Endothelial cell (in vitro differentiated cells): ENCODE results near the gene SP5. TPM values are rescaled to one million over a fixed set of nuclear protein-coding genes. Genes with fewer than 3 reads are reported as not detected.
"Not testable (repeated sequence)": the region's sequence is repeated elsewhere in the genome, so short reads cannot be mapped to it uniquely, and the experiment has no call there.

Experiments used
- DNase-seq: peaks from one replicate; pipeline ENCODE4 v3.0.0; 2021; ENCODE audit warnings: low spot score
- H3K27ac Mint-ChIP-seq: one replicate; pipeline ENCODE4 v1.8.0; 2021; ENCODE audit warnings: mixed read lengths, inconsistent platforms; ENCODE audit not compliant: unreplicated experiment
- H3K27me3 Mint-ChIP-seq: one replicate; pipeline ENCODE4 v1.8.0; 2021; ENCODE audit warnings: mild to moderate bottlenecking, moderate library complexity, mixed read lengths, inconsistent platforms; ENCODE audit not compliant: unreplicated experiment
- H3K36me3 Mint-ChIP-seq: one replicate; pipeline ENCODE4 v1.8.0; 2021; ENCODE audit warnings: mild to moderate bottlenecking, low read depth, mixed read lengths, inconsistent platforms; ENCODE audit not compliant: unreplicated experiment
- H3K4me1 Mint-ChIP-seq: one replicate; pipeline ENCODE4 v1.8.0; 2021; ENCODE audit warnings: mild to moderate bottlenecking, mixed read lengths, inconsistent platforms; ENCODE audit not compliant: unreplicated experiment
- H3K4me3 Mint-ChIP-seq: one replicate; pipeline ENCODE4 v1.8.0; 2021; ENCODE audit warnings: mild to moderate bottlenecking, mixed read lengths, inconsistent platforms; ENCODE audit not compliant: unreplicated experiment
- H3K9me3 Mint-ChIP-seq: one replicate; pipeline ENCODE4 v1.8.0; 2021; ENCODE audit warnings: mixed read lengths, inconsistent platforms; ENCODE audit not compliant: unreplicated experiment
- long read RNA-seq: library from polyadenylated mRNA; unstranded; transcript quantifications from one replicate; pipeline ENCODE4 v2.0.0, GENCODE V29; 2020; ENCODE audit not compliant: unreplicated experiment
- total RNA-seq: library from RNA; stranded (reverse); fragmentation: NEBNext Ultra II Directional; extraction: Animal tissue kit (Norgen Biotek cat#: 25700); gene quantifications from one replicate; pipeline ENCODE4 v1.2.1, GENCODE V29; 2021; ENCODE audit not compliant: unreplicated experiment
- TF ChIP-seq, protein P1 (sequence below): fragments of 200-600 bp; sonication (generic); IDR thresholded peaks from one replicate; pipeline ENCODE4 v1.5.0; 2021; ENCODE audit warnings: antibody characterized with exemption; ENCODE audit not compliant: unreplicated experiment

The SP5 gene
- total RNA-seq = 9.3 TPM
- long read RNA-seq, partial matches to known transcripts = 0 of 2 reads
- long read RNA-seq, other reads (novel, unspliced or antisense) = 2 of 2 reads

- Mint-ChIP-seq H3K4me1 (peaks cover 25% of the 10 kb centered on the region), H3K27ac (no peak within 1 kb of the TSS), H3K9me3 (no peaks in the 10 kb centered on the region), H3K4me3 (peak within 1 kb of the TSS; percentile 91), H3K27me3 (peaks cover 30% of the 10 kb centered on the region), H3K36me3 (peaks cover 6% of the 10 kb centered on the region)
- TF ChIP-seq, protein P1, sequence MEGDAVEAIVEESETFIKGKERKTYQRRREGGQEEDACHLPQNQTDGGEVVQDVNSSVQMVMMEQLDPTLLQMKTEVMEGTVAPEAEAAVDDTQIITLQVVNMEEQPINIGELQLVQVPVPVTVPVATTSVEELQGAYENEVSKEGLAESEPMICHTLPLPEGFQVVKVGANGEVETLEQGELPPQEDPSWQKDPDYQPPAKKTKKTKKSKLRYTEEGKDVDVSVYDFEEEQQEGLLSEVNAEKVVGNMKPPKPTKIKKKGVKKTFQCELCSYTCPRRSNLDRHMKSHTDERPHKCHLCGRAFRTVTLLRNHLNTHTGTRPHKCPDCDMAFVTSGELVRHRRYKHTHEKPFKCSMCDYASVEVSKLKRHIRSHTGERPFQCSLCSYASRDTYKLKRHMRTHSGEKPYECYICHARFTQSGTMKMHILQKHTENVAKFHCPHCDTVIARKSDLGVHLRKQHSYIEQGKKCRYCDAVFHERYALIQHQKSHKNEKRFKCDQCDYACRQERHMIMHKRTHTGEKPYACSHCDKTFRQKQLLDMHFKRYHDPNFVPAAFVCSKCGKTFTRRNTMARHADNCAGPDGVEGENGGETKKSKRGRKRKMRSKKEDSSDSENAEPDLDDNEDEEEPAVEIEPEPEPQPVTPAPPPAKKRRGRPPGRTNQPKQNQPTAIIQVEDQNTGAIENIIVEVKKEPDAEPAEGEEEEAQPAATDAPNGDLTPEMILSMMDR = no peak
- DNase-seq = peak; percentile 59
Observed at GRCh38 chr2:170715062-170715931, at the start of gene SP5. Gene SP5 (plus strand): TSS chr2:170715337. CDS start chr2:170715513, 176 bp downstream.

DNA sequence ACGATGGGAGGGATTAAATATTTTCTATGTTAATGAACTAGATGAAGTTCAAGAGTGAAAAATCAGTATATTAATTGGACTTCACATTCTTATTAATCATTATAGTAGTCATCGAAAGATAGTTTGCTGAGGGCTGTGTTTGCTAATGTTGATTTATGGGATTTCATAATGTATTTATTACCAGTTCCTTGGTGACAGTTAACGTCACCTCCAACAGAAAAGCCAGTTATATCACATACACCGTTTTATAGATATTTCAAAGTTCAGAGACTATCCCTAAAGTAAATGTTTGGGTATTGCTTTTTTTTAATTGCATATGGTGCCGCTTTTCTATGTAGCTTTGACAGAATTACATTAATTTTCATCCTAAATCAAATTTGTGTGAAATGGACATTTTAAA is 49.4 kb upstream of the SP5 start:
- Mint-ChIP-seq H3K36me3 (no peaks in the 10 kb centered on the region), H3K4me1 (peaks cover 2% of the 10 kb centered on the region), H3K27me3 (no peaks in the 10 kb centered on the region), H3K4me3 (no peak overlapping the region), H3K9me3 (no peaks in the 10 kb centered on the region), H3K27ac (no peak overlapping the region)
- TF ChIP-seq, protein P1 = no peak
- no peak for DNase-seq

- H3K4me3 Mint-ChIP-seq = no peak overlapping the region
- H3K4me1 Mint-ChIP-seq = no peaks in the 10 kb centered on the region
- DNase-seq = no peak
- H3K9me3 Mint-ChIP-seq = no peaks in the 10 kb centered on the region
- TF ChIP-seq, protein P1 = no peak
- no peaks in the 10 kb centered on the region for H3K36me3 Mint-ChIP-seq
- H3K27ac Mint-ChIP-seq = no peak overlapping the region
- peaks cover 1% of the 10 kb centered on the region for H3K27me3 Mint-ChIP-seq
Observed at GRCh38 chr2:170669909-170670308, 45.2 kb upstream of the SP5 start.

- H3K9me3 Mint-ChIP-seq = no peaks in the 10 kb centered on the region
- no peak for DNase-seq
- H3K36me3 Mint-ChIP-seq = no peaks in the 10 kb centered on the region
- H3K4me3 Mint-ChIP-seq = no peak overlapping the region
- TF ChIP-seq, protein P1 = no peak
- no peaks in the 10 kb centered on the region for H3K4me1 Mint-ChIP-seq
- no peak overlapping the region for H3K27ac Mint-ChIP-seq
- H3K27me3 Mint-ChIP-seq = peaks cover 1% of the 10 kb centered on the region
Observed at GRCh38 chr2:170670651-170671050, 44.5 kb upstream of the SP5 start.

- no peak overlapping the region for H3K27ac Mint-ChIP-seq
- H3K9me3 Mint-ChIP-seq = no peaks in the 10 kb centered on the region
- peaks cover 1% of the 10 kb centered on the region for H3K27me3 Mint-ChIP-seq
- TF ChIP-seq, protein P1 = no peak
- H3K4me3 Mint-ChIP-seq = no peak overlapping the region
- H3K36me3 Mint-ChIP-seq = no peaks in the 10 kb centered on the region
- no peak for DNase-seq
- H3K4me1 Mint-ChIP-seq = no peaks in the 10 kb centered on the region
Observed at GRCh38 chr2:170671079-170671478, 44.1 kb upstream of the SP5 start.

DNA sequence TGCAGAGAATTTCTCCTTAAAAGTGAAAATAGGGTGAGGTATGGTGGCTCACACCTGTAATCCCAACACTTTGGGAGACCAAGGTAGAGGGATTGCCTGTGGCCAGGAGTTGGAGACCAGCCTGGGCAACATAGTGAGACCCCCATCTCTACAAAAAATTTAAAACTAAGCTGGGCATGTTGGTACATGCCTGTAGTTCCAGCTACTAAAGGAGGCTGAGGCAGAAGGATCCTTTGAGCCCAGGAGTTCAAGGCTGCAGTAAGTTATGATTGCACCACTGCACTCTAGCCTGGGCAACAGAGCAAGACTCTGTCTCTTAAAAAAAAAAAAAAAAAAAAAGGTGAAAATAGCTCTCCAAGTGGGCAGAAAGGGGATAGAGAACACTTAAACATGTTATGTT is 40.9 kb upstream of the SP5 start:
- H3K36me3 Mint-ChIP-seq, H3K27ac Mint-ChIP-seq, H3K27me3 Mint-ChIP-seq, DNase-seq, H3K4me1 Mint-ChIP-seq, H3K9me3 Mint-ChIP-seq, H3K4me3 Mint-ChIP-seq: not testable (repeated sequence)
